Thymus (tissue), 11 donors: ENCODE data around the gene SCRN1. TPM values are rescaled to one million over a fixed set of nuclear protein-coding genes. Genes with fewer than 3 reads are reported as not detected.
A peak's percentile ranks its signal among the peaks of the same experiment; 100 is the strongest.

ENCODE experiments used
- DNase-seq, 9 donors: peaks; one replicate each; pipeline ENCODE4 v3.0.0-alpha.2; 2013; ENCODE audit warnings: low spot score in 9 of 9, low read depth in 6 of 9, missing footprints in 1 of 9
- H3K27ac ChIP-seq, 2 donors: one replicate each; pipeline ENCODE4 v1.5.1; 2013; ENCODE audit warnings: control low read depth in 1 of 2, low read depth in 1 of 2, low read length in 1 of 2, mild to moderate bottlenecking in 1 of 2, moderate library complexity in 1 of 2
- H3K27me3 ChIP-seq, 2 donors: one replicate each; pipeline ENCODE4 v1.5.1; 2013; ENCODE audit warnings: low read length in 1 of 2; ENCODE audit not compliant: control insufficient read depth in 2 of 2, insufficient read depth in 1 of 2
- H3K36me3 ChIP-seq, 2 donors: one replicate each; pipeline ENCODE4 v1.5.1; 2013; ENCODE audit warnings: low read length in 1 of 2, mild to moderate bottlenecking in 1 of 2, moderate library complexity in 1 of 2; ENCODE audit not compliant: control insufficient read depth in 2 of 2, insufficient read depth in 2 of 2
- H3K4me1 ChIP-seq, 2 donors: one replicate each; pipeline ENCODE4 v1.5.1; 2013; ENCODE audit warnings: low read length in 2 of 2; ENCODE audit not compliant: control insufficient read depth in 2 of 2, insufficient read depth in 2 of 2
- H3K4me3 ChIP-seq, 2 donors: one replicate each; pipeline ENCODE4 v1.5.1; 2013; ENCODE audit warnings: low read length in 2 of 2, control low read depth in 1 of 2, mild to moderate bottlenecking in 1 of 2
- H3K9me3 ChIP-seq, 2 donors: one replicate each; pipeline ENCODE4 v1.5.1; 2013; ENCODE audit warnings: low read length in 1 of 2, mild to moderate bottlenecking in 1 of 2; ENCODE audit not compliant: control insufficient read depth in 2 of 2, insufficient read depth in 1 of 2
- WGBS: extraction: QIAGEN DNeasy Blood & Tissue Kit; methylation state at CpG from one replicate; pipeline ENCODE4 v1.1.7; 2013; 5-methylcytosine and 5-hydroxymethylcytosine counted together
- polyA plus RNA-seq: library from polyadenylated mRNA; stranded (reverse); fragments of 200-250 nt; gene quantifications from one replicate; pipeline ENCODE4 v1.2.3, GENCODE V29; 2013
- total RNA-seq: library from RNA; stranded (reverse); fragments of 120-200 nt; gene quantifications from one replicate; pipeline ENCODE4 v1.2.4, GENCODE V29; 2013
- donor health status: healthy.

Gene SCRN1
- total and polyA plus RNA-seq, 2 donors, result 11.6 to 46.7 TPM

DNA sequence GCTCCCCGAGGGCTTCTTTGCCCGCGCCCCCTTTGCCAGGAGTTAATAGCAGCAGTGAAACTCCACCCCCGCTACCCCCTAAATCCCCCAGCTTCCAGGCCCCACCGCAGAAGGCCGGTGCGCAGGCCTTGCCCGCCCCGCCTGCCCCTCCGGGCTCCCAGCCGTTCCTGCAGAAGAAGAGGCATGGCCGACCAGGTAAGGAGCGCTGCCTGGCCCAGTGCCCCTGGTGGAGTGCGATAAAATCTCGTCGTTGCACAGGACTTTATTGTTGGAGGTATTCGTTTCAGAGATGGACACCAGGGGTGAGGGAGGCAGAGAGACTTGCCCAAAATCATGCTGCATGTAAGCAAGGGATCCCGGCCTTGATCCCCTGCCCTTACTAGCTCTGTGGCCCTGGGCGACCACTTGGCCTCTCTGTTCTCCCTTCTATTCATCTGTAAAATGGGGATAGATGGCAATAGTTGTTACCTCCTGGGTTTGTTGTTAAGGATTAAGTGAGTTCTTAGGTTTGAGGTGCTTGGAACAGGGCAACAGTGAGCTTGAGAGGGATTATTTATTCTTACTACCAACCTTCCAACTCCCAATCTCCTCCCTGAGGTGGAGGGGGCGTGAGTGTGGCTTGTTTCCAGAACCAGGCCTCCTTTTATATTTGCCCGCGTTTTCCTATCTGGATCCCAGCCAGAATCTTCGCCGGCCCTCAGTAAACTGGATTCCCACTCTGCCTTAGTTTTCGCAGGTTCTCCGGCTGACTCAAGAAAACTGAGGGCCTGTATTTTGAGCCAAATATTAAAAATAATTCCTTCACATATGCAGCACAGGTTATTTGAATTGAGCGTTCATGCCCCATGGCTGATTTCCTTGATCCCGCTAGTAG lies 105.0 kb downstream of the SCRN1 start:
- peak overlapping the region in 1 of 2 donors; percentile 26 for H3K4me3 ChIP-seq
- H3K36me3 ChIP-seq, result no peaks in the 10 kb centered on the region
- H3K9me3 ChIP-seq, result peaks cover 0 to 1% of the 10 kb centered on the region in 2 donors
- H3K4me1 ChIP-seq, result no peaks in the 10 kb centered on the region
- 56% methylated on average over 28 of the region's 28 CpGs for WGBS
- no peak for DNase-seq
- H3K27ac ChIP-seq, result no peak overlapping the region
- H3K27me3 ChIP-seq, result peaks cover 5 to 36% of the 10 kb centered on the region in 2 donors

DNA sequence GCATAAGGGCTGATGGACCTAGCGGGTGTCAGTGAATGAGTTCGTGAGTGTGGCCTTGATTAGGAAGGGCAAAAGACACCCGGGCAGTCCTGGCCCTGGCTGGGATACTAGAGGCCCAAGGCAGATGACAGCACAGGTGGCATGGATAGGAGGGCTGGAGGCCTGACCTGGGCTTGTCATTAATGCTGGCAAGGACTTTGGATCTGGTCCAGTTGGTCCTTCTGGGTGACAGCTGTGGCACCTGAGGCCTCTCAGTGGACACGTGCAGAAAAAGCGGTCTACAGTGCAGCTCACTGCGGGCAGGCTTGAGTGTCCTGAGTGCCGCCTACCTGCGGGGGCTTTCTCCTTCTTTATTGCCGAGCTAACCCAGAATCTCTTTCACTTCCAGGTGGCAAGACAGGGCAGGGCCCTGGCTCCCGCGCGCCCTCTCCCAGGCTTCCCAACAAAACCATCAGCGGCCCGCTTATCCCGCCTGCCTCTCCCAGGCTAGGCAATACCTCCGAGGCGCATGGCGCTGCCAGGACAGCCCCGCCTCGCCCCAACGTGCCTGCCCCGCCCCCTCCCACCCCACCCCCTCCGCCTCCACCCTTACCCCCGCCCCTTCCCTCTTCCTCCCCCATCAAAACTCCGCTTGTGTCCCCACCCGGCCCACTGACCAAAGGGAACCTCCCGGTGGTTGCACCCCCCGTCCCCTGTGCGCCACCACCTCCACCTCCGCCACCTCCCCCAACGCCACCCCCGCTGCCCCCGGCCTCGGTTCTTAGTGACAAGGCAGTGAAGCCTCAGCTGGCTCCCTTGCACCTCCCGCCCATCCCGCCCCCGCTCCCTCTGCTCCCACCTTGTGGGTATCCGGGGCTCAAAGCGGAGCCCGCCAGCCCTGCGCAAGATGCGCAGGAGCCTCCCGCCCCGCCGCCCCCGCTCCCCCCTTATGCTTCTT lies 105.9 kb downstream of the SCRN1 start:
- no peak overlapping the region for H3K27ac ChIP-seq
- H3K36me3 ChIP-seq, result no peaks in the 10 kb centered on the region
- WGBS, result 24% methylated on average over 46 of the region's 46 CpGs
- peaks cover 0 to 1% of the 10 kb centered on the region in 2 donors for H3K9me3 ChIP-seq
- peak overlapping the region in 1 of 2 donors; percentile 26 for H3K4me3 ChIP-seq
- no peak for DNase-seq
- H3K27me3 ChIP-seq, result peaks cover 5 to 36% of the 10 kb centered on the region in 2 donors
- no peaks in the 10 kb centered on the region for H3K4me1 ChIP-seq

DNA sequence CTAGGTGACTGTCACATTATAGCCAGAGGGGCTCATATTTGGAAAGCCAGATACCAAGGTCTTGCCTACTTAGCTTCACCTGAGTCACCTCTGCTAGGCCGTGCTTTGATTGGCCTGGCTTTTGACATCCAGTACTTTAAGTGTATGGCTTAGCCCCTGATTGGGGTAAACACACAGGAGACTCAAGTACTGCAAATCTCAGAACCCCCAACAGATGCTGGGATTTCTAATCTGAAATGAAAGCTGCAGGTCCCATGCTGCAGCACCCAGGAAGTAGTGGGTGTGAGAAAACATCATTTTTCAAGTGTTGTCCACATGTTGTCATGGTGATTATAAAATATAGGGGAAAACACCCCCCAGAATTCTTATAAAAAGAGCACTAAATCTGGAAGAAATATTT lies 107.1 kb downstream of the SCRN1 start:
- 95% methylated on average over 1 of the region's 1 CpG for WGBS

DNA sequence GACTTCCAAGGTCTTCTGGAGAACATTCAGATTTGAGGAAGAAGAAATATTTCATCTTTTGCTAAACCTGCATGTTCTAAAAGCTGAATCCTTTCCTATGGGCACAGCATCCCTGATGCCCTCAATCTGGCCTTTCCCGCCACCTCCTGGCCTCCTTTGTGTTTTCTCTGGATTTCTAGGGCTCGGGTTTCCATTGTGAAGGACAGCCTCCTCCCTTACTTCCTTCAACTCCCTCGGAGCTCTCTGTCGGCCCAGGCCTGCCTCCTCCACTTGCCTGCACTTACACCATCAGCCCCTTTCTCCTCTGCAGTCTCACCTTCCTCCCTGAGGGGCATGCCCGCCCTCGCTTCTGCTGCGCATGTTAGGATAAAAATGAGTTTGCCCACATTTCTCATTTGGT lies 107.9 kb downstream of the SCRN1 start:
- H3K9me3 ChIP-seq, result peaks cover 0 to 1% of the 10 kb centered on the region in 2 donors
- no peak overlapping the region for H3K27ac ChIP-seq
- peaks cover 5 to 36% of the 10 kb centered on the region in 2 donors for H3K27me3 ChIP-seq
- H3K4me1 ChIP-seq, result no peaks in the 10 kb centered on the region
- H3K36me3 ChIP-seq, result no peaks in the 10 kb centered on the region
- 94% methylated on average over 7 of the region's 7 CpGs for WGBS
- DNase-seq, result no peak
- H3K4me3 ChIP-seq, result no peak overlapping the region

More for the DNA sequence above, 107.1 kb downstream of the SCRN1 start:
- Histone ChIP-seq H3K4me1 (no peaks in the 10 kb centered on the region), H3K27me3 (peaks cover 5 to 36% of the 10 kb centered on the region in 2 donors), H3K27ac (no peak overlapping the region), H3K9me3 (peaks cover 0 to 1% of the 10 kb centered on the region in 2 donors), H3K4me3 (no peak overlapping the region), H3K36me3 (no peaks in the 10 kb centered on the region)
- no peak for DNase-seq

DNA sequence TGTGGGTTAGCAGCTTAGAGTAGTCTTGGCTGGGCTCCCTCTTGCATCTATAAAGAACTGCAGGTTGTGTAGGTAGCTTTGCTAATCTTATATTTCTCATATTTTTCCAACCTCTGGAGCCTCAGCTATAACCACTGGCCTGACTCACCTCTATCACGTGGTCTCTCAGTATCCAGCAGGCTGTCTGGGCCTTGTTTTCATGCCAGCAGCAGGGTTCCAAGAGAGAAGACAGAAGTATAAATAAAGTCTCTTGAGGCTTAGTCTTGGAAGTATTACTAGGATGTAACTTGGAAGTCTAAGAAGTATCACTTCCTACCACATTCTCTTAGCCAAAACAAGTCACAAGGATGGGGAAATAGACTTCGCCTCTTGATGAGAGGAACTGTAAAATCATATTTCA lies 110.0 kb downstream of the SCRN1 start:
- Histone ChIP-seq H3K4me3 (no peak overlapping the region), H3K4me1 (no peaks in the 10 kb centered on the region), H3K9me3 (peaks cover 0 to 1% of the 10 kb centered on the region in 2 donors), H3K27ac (no peak overlapping the region), H3K36me3 (no peaks in the 10 kb centered on the region), H3K27me3 (peaks cover 5 to 26% of the 10 kb centered on the region in 2 donors)
- 94% methylated on average over 2 of the region's 2 CpGs for WGBS
- DNase-seq, result no peak

DNA sequence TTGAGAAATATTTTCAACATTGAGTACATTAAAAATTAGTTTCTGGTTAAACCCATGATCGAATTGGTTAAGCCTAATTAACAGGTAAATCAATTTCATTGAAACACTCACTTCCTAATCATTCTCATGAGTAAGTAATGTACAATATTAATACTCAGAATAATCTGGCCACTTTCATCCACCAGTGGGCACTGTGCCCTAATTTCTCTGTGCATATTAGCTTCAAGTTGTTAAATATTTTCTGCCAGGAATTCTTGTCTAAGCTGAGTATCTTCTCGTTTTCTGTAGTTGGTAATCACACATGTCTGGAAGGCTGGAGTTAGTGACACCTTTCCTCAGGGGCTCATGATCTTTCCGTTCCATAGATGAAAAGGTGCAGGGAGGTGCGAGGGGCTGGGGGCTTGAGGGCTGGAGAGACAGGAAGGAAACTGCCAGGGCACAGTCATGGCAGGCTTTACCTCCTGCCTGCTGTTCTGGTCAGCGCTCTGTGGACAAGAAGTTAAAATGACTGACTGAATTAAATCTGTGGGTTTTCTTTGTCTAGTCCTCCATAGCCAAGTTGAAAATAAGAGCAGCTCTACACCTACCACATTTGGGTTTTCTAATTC lies 111.4 kb downstream of the SCRN1 start:
- Histone ChIP-seq H3K4me3 (no peak overlapping the region), H3K4me1 (no peaks in the 10 kb centered on the region), H3K9me3 (peaks cover 0 to 1% of the 10 kb centered on the region in 2 donors), H3K27me3 (peaks cover 0 to 13% of the 10 kb centered on the region in 2 donors), H3K36me3 (no peaks in the 10 kb centered on the region), H3K27ac (no peak overlapping the region)
- DNase-seq, result peak in 3 of 9 donors; percentile 3 to 34 (median 7)
- 30% methylated on average over 5 of the region's 5 CpGs for WGBS

DNA sequence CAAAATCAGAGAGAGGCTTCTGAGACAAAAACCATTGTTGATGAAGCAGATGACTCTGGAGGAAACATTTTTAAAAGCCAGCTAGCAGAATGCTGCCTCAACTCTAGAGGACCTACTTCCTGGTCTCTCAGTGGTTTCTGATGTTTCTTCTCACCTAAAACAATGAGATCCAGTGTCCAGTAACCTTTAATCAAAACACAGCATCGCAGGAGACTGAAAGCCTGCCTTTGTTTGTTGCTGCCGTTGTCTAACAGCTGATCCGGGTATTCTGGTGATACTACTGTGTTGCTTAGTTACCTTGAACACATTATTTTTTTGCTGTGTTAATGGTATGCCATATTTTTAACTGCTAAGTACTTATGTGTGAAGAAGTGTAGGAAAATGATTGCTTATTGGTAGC lies 112.4 kb downstream of the SCRN1 start:
- H3K4me1 ChIP-seq, result no peaks in the 10 kb centered on the region
- H3K9me3 ChIP-seq, result peaks cover 0 to 1% of the 10 kb centered on the region in 2 donors
- WGBS, result 86% methylated on average over 3 of the region's 3 CpGs
- H3K27ac ChIP-seq, result no peak overlapping the region
- H3K4me3 ChIP-seq, result no peak overlapping the region
- H3K27me3 ChIP-seq, result peaks cover 0 to 3% of the 10 kb centered on the region in 2 donors
- no peaks in the 10 kb centered on the region for H3K36me3 ChIP-seq
- DNase-seq, result no peak

DNA sequence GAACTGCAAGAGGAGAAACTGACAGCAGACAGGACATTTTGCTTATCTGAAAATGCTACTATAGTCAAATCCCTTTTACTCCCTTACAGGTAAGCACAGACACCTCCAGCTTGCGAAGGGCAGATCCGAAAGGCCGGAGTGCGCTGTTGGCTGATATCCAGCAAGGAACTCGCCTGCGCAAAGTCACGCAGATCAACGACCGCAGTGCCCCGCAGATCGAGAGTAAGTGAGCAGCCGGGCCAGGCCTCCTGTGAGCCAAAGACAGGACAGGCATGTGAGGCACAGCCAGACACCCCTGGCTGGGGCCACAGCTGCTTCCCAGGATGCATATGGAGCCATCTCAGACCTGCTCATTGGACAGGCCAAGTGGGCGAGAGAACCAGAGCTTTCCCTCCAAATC lies 113.9 kb downstream of the SCRN1 start:
- H3K4me1 ChIP-seq, result no peaks in the 10 kb centered on the region
- H3K36me3 ChIP-seq, result no peaks in the 10 kb centered on the region
- peaks cover 0 to under 1% of the 10 kb centered on the region in 2 donors for H3K9me3 ChIP-seq
- H3K27me3 ChIP-seq, result no peaks in the 10 kb centered on the region
- no peak for DNase-seq
- WGBS, result 97% methylated on average over 13 of the region's 13 CpGs
- no peak overlapping the region for H3K27ac ChIP-seq
- H3K4me3 ChIP-seq, result no peak overlapping the region
